ENCODE results near the gene RCAN1. TPM values are rescaled to one million over a fixed set of nuclear protein-coding genes. Genes with fewer than 3 reads are reported as not detected.

Gene RCAN1
- total RNA-seq, 1 donor from 2014 or later = 75.3 TPM

DNA sequence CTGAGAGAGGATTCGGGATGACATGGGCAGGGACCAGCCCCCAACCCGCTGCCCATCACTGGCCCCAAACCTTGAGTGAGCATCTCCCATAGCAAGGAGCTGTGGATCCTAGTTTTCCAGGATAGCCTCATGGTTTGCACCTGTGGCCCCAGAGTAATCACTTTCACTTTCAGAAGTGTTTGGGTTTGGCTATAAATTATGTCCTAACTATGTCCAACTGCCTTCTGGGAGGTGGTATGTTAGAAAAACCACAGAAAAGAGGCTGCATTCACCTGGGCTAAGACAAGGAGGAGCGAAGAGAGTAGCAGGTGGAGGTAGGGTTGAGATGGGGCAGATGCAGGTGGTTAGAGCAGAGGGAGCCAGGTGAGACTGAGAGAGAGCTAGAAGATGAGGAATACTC, 34.5 kb upstream of the RCAN1 start:
- intact Hi-C loops (cut with micrococcal nuclease) = no loop called here
- DNase-seq = no peak

GRCh38 chr21:34648739-34649297, 33.9 kb upstream of the RCAN1 start:
- Histone ChIP-seq H3K4me3 (no peak overlapping the region), H3K9me3 (replicated peaks) (peaks cover 27% of the 10 kb centered on the region), H3K27ac (replicated peaks) (no peak overlapping the region), H3K4me1 (peaks cover 6% of the 10 kb centered on the region), H3K27me3 (ENCODE audit: low read depth) (peaks cover 37% of the 10 kb centered on the region), H3K36me3 (no peaks in the 10 kb centered on the region)
- intact Hi-C loops (cut with micrococcal nuclease) = no loop called here
- no peak for TF ChIP-seq CTCF (IDR thresholded peaks at IDR 0.05; ENCODE audit: borderline replicate concordance)
- no peak for DNase-seq

More for the DNA sequence above, 34.5 kb upstream of the RCAN1 start:
- Histone ChIP-seq H3K36me3 (no peaks in the 10 kb centered on the region), H3K4me3 (no peak overlapping the region), H3K27me3 (ENCODE audit: low read depth) (peaks cover 37% of the 10 kb centered on the region), H3K9me3 (replicated peaks) (peaks cover 27% of the 10 kb centered on the region), H3K27ac (replicated peaks) (no peak overlapping the region), H3K4me1 (peaks cover 5% of the 10 kb centered on the region)
- no peak for TF ChIP-seq CTCF (IDR thresholded peaks at IDR 0.05; ENCODE audit: borderline replicate concordance)

GRCh38 chr21:34647555-34647954, 32.6 kb upstream of the RCAN1 start:
- Histone ChIP-seq H3K4me1 (peaks cover 6% of the 10 kb centered on the region), H3K4me3 (no peak overlapping the region), H3K9me3 (replicated peaks) (peaks cover 21% of the 10 kb centered on the region), H3K27ac (replicated peaks) (no peak overlapping the region), H3K27me3 (ENCODE audit: low read depth) (peaks cover 33% of the 10 kb centered on the region), H3K36me3 (no peaks in the 10 kb centered on the region)
- intact Hi-C loops (cut with micrococcal nuclease) = no loop called here
- no peak for DNase-seq
- no peak for TF ChIP-seq CTCF (IDR thresholded peaks at IDR 0.05; ENCODE audit: borderline replicate concordance)

GRCh38 chr21:34644825-34645224, 29.9 kb upstream of the RCAN1 start:
- no peak overlapping the region for H3K27ac ChIP-seq (replicated peaks)
- peaks cover 6% of the 10 kb centered on the region for H3K4me1 ChIP-seq
- peaks cover 25% of the 10 kb centered on the region for H3K27me3 ChIP-seq (ENCODE audit: low read depth)
- H3K36me3 ChIP-seq = no peaks in the 10 kb centered on the region
- TF ChIP-seq CTCF (IDR thresholded peaks at IDR 0.05; ENCODE audit: borderline replicate concordance) = no peak
- H3K9me3 ChIP-seq (replicated peaks) = no peaks in the 10 kb centered on the region
- H3K4me3 ChIP-seq = no peak overlapping the region
- intact Hi-C loops (cut with micrococcal nuclease) = no loop called here
- no peak for DNase-seq

GRCh38 chr21:34642211-34643075, 27.5 kb upstream of the RCAN1 start:
- Histone ChIP-seq H3K27ac (replicated peaks) (no peak overlapping the region), H3K4me1 (peaks cover 6% of the 10 kb centered on the region), H3K4me3 (no peak overlapping the region), H3K36me3 (no peaks in the 10 kb centered on the region), H3K27me3 (ENCODE audit: low read depth) (peaks cover 8% of the 10 kb centered on the region), H3K9me3 (replicated peaks) (no peaks in the 10 kb centered on the region)
- DNase-seq = no peak
- intact Hi-C loops (cut with micrococcal nuclease) = no loop called here
- no peak for TF ChIP-seq CTCF (IDR thresholded peaks at IDR 0.05; ENCODE audit: borderline replicate concordance)

Data from left ventricle myocardium inferior (tissue), 1 donor.